Fibroblast of lung (primary cell): ENCODE measurements around the gene ZNRD2. TPM values are rescaled to one million over a fixed set of nuclear protein-coding genes. Genes with fewer than 3 reads are reported as not detected.
"Not testable (repeated sequence)": the region's sequence is repeated elsewhere in the genome, so short reads cannot be mapped to it uniquely, and the experiment has no call there.

Experiments used
- DNase-seq, 2 donors: peaks; one replicate each; pipeline versions ENCODE4 v3.0.0 to v3.0.0-alpha.2; 2010; ENCODE audit warnings: low read depth in 2 of 2
- H2AFZ ChIP-seq: 2 replicates; pipeline ENCODE4 v1.5.1; 2012; ENCODE audit warnings: low read length, control low read depth, inconsistent platforms
- H3K27ac ChIP-seq: 2 replicates; pipeline ENCODE4 v1.5.1; 2011; ENCODE audit warnings: low read length, control low read depth; ENCODE audit not compliant: insufficient read depth
- H3K27me3 ChIP-seq: 2 replicates; pipeline ENCODE4 v1.5.1; 2011; ENCODE audit warnings: mild to moderate bottlenecking, low read length; ENCODE audit not compliant: control insufficient read depth, insufficient read depth
- H3K36me3 ChIP-seq: 2 replicates; pipeline ENCODE4 v1.5.1; 2011; ENCODE audit warnings: low read length; ENCODE audit not compliant: control insufficient read depth, insufficient read depth
- H3K4me1 ChIP-seq: 2 replicates; pipeline ENCODE4 v1.5.1; 2011; ENCODE audit warnings: low read length; ENCODE audit not compliant: control insufficient read depth, insufficient read depth; ENCODE audit errors: extremely low read depth
- H3K4me2 ChIP-seq: 2 replicates; pipeline ENCODE4 v1.5.1; 2011; ENCODE audit warnings: low read length, control low read depth; ENCODE audit not compliant: insufficient read depth; ENCODE audit errors: extremely low read depth
- H3K4me3 ChIP-seq, 4 experiments: fragments of 200-600 bp in 1 of 4; sonication (generic) in 1 of 4; replicated peaks in 1 of 4; 2 replicates each; pipeline ENCODE4 v1.5.1; 2011 to 2016; ENCODE audit warnings: low read length in 4 of 4, low read depth in 3 of 4, mild to moderate bottlenecking in 3 of 4, control low read depth in 2 of 4, inconsistent platforms in 1 of 4, mixed read lengths in 1 of 4; ENCODE audit not compliant: insufficient read depth in 1 of 4; ENCODE audit errors: control extremely low read depth in 1 of 4
- H3K79me2 ChIP-seq: 2 replicates; pipeline ENCODE4 v1.5.1; 2012; ENCODE audit warnings: mild to moderate bottlenecking, low read length, inconsistent platforms; ENCODE audit not compliant: control insufficient read depth, insufficient read depth
- H3K9ac ChIP-seq: 2 replicates; pipeline ENCODE4 v1.5.1; 2011; ENCODE audit warnings: mild to moderate bottlenecking, low read length, control low read depth; ENCODE audit not compliant: insufficient read depth
- H3K9me3 ChIP-seq: 2 replicates; pipeline ENCODE4 v1.5.1; 2012; ENCODE audit warnings: low read depth, low read length; ENCODE audit not compliant: control insufficient read depth, insufficient read depth
- H4K20me1 ChIP-seq: 2 replicates; pipeline ENCODE4 v1.5.1; 2011; ENCODE audit warnings: low read length; ENCODE audit not compliant: control insufficient read depth, insufficient read depth; ENCODE audit errors: extremely low read depth
- EZH2 ChIP-seq: IDR thresholded peaks from 2 replicates; pipeline ENCODE4 v1.5.1; 2012; ENCODE audit warnings: low read length, control low read depth, mild to moderate bottlenecking; ENCODE audit errors: missing control alignments
- polyA minus RNA-seq: library from RNA; depleted of rRNA, polyadenylated mRNA; stranded (reverse); fragments of >200 nt; gene quantifications from 2 replicates; pipeline ENCODE4 v1.2.3, GENCODE V29; 2011; ENCODE audit warnings: low replicate concordance
- polyA plus RNA-seq, 2 donors: library from polyadenylated mRNA; depleted of rRNA in 1 of 2; stranded (reverse) in 1 of 2; unstranded in 1 of 2; fragments of >200 nt; gene quantifications; 2 replicates each; pipeline ENCODE4 v1.2.1, GENCODE V29; 2011 to 2012; ENCODE audit warnings: missing spikeins in 1 of 2
- total RNA-seq: library from RNA; depleted of rRNA; stranded (reverse); fragments of >200 nt; gene quantifications from 2 replicates; pipeline ENCODE4 v1.2.1, GENCODE V29; 2014
- TF ChIP-seq, protein P1 (sequence below), 2 donors: IDR thresholded peaks in 1 of 2; conservative IDR thresholded peaks in 1 of 2; 1 replicate in 1 of 2; 2 replicates in 1 of 2; pipeline ENCODE4 v1.5.1; 2011 to 2012; ENCODE audit warnings: low read length in 2 of 2, control low read depth in 1 of 2, inconsistent platforms in 1 of 2, low read depth in 1 of 2, mild to moderate bottlenecking in 1 of 2

Gene ZNRD2
- total RNA-seq (25.8 and 30.8 TPM in 2 replicates), polyA plus RNA-seq (20.8 and 32.0 TPM in 2 replicates), polyA minus RNA-seq (12.7 and 15.2 TPM in 2 replicates)
- 57.6 and 89.2 TPM in 2 replicates for polyA plus RNA-seq (2012)

- Histone ChIP-seq H3K36me3 (peaks cover 1% of the 10 kb centered on the region), H3K4me1 (peaks cover 35% of the 10 kb centered on the region), H4K20me1 (no peaks in the 10 kb centered on the region), H3K9ac (peak within 1 kb of the TSS; percentile 57), H3K4me2 (peak within 1 kb of the TSS; percentile 90), H3K9me3 (no peaks in the 10 kb centered on the region), H3K79me2 (peaks cover 37% of the 10 kb centered on the region), H2AFZ (peak within 1 kb of the TSS; percentile 90), H3K27ac (peak within 1 kb of the TSS; percentile 92), H3K4me3 (peak within 1 kb of the TSS; percentile 61 to 89 (median 64)), H3K27me3 (no peaks in the 10 kb centered on the region)
- peak; percentile 99 for DNase-seq
- TF ChIP-seq EZH2, result no peak
- TF ChIP-seq, protein P1, sequence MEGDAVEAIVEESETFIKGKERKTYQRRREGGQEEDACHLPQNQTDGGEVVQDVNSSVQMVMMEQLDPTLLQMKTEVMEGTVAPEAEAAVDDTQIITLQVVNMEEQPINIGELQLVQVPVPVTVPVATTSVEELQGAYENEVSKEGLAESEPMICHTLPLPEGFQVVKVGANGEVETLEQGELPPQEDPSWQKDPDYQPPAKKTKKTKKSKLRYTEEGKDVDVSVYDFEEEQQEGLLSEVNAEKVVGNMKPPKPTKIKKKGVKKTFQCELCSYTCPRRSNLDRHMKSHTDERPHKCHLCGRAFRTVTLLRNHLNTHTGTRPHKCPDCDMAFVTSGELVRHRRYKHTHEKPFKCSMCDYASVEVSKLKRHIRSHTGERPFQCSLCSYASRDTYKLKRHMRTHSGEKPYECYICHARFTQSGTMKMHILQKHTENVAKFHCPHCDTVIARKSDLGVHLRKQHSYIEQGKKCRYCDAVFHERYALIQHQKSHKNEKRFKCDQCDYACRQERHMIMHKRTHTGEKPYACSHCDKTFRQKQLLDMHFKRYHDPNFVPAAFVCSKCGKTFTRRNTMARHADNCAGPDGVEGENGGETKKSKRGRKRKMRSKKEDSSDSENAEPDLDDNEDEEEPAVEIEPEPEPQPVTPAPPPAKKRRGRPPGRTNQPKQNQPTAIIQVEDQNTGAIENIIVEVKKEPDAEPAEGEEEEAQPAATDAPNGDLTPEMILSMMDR (conservative IDR thresholded peaks at IDR 0.05 in 1 of 2, IDR thresholded peaks at IDR 0.05 in 1 of 2; ENCODE audit: low read depth in 1 of 2, low read length in 2 of 2), result peak; percentile 13 to 48
Measured at GRCh38 chr11:65569973-65570918, at the start of gene ZNRD2. ZNRD2 (plus strand) TSS chr11:65570477; CDS start chr11:65570492, 15 bp downstream.

GRCh38 chr11:65521777-65522521, 48.3 kb upstream of the ZNRD2 start:
- not testable (repeated sequence) for H3K9ac ChIP-seq, H4K20me1 ChIP-seq, H2AFZ ChIP-seq, H3K9me3 ChIP-seq, H3K4me1 ChIP-seq, H3K4me2 ChIP-seq, DNase-seq, H3K36me3 ChIP-seq, H3K4me3 ChIP-seq, H3K27ac ChIP-seq, H3K27me3 ChIP-seq
- peaks cover 19% of the 10 kb centered on the region for H3K79me2 ChIP-seq

DNA sequence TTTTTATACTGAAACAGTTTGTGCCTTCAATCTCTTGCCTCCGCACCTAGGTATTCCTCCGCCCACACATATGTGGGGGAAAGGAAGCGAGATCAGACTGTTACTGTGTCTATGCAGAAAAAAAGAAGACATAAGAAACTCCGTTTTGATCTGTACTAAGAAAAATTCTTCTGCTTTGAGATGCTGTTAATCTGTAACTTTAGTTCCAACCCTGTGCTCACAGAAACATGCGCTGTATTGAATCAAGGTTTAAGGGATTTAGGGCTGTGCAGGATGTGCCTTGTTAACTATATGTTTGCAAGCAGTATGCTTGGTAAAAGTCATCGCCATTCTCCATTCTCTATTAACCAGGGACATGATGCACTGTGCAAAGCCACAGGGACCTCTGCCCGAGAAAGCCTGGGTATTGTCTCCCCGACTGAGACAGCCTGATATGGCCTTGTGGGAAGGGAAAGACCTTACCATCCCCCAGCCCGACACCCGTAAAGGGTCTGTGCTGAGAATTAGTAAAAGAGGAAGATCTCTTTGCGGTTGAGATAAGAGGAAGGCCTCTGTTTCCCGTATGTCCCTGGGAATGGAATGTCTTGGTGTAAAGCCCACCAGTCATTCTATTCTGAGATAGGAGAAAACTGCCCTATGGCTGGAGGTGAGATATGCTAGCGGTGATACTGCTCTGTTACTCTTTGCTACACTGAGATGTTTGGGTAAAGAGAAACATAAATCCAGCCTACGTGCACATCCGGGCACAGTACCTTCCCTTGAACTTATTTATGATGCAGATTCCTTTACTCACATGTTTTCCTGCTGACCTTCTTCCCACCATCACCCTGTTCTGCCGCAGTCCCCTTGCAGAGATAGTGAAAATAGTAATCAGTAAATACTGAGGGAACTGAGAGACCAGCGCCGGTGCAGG, 47.3 kb upstream of the ZNRD2 start:
- H3K4me1 ChIP-seq, H2AFZ ChIP-seq, H3K4me3 ChIP-seq, H3K27me3 ChIP-seq, H3K9me3 ChIP-seq, H4K20me1 ChIP-seq, H3K4me2 ChIP-seq, H3K36me3 ChIP-seq, DNase-seq, H3K27ac ChIP-seq, H3K9ac ChIP-seq: not testable (repeated sequence)
- H3K79me2 ChIP-seq, result peaks cover 23% of the 10 kb centered on the region

DNA sequence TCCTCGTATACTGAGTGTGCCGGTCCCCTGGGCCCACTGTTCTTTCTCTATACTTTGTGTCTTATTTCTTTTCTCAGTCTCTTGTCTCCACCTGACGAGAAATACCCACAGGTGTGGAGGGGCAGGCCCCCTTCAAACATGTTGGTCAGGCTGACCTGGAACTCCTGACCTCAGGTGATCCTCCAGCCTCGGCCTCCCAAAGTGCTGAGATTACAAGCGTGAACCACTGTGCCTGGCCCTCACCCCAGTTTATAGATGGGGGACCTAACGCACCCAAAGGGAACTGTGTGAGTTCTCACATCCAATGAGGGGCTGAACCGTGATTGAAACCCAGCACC, 46.7 kb upstream of the ZNRD2 start:
- H3K36me3 ChIP-seq, H3K4me1 ChIP-seq, H3K4me2 ChIP-seq, H3K27ac ChIP-seq, H3K9ac ChIP-seq, H3K9me3 ChIP-seq, H2AFZ ChIP-seq, DNase-seq, H3K4me3 ChIP-seq, H3K27me3 ChIP-seq, H4K20me1 ChIP-seq: not testable (repeated sequence)
- peaks cover 23% of the 10 kb centered on the region for H3K79me2 ChIP-seq
